HG02852 (cell line): ENCODE results near the gene GPC6.

Source experiments
- ATAC-seq: cut with Tn5 transposase; IDR thresholded peaks from one replicate; pipeline ENCODE4 v1.9.1; 2021; ENCODE audit warnings: mild to moderate bottlenecking, moderate library complexity; ENCODE audit not compliant: unreplicated experiment

The GPC6 gene

GRCh38 chr13:93878675-93879074 lies 652.1 kb downstream of the GPC6 start:
- no peak for ATAC-seq

DNA sequence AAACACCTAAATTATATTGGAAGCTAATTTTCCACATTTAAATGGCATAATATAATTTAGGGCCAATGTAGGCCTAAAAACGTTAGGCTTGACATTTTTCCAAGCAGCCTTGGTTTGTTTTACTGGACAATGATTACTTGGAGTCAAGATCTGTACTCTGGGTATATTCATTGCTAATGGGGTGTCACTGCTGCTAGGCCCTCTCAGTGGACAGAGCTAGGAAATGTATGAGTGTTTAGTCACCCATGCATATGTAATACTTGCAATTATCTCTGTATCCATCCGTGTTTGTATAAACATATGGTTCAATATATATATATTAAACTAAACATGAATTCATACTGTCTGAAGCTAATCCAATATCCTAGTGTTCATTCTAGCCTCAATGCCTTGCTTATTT lies 654.8 kb downstream of the GPC6 start:
- no peak for ATAC-seq

- ATAC-seq, result no peak
These were observed 655.6 kb downstream of the GPC6 start for GRCh38 chr13:93882086-93882651.

DNA sequence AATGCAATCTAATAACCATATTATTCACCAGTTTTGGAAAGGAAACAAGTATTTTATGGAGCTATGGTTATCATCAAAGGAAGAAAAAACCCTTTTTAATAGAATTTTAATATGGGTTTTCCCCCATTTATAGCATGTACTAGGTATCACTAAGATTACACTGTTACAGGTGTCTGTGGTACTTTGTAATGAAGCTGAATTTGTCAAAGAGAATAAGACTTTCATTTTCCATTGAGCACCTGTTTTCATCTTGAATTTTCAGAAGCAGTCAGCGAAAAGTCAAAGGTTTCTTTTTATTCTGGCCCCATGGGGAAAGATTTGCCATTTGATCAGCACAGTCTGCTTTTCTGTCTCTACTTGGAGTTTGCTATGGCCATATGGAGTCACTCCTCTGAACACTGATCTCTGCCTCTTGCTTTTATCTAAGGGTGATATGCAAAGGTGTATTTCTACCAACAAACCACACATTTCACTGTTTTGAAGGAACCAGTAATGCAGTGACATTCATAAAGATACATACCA lies 662.9 kb downstream of the GPC6 start:
- ATAC-seq, result no peak

GRCh38 chr13:93899981-93900380 lies 673.4 kb downstream of the GPC6 start:
- no peak for ATAC-seq

DNA sequence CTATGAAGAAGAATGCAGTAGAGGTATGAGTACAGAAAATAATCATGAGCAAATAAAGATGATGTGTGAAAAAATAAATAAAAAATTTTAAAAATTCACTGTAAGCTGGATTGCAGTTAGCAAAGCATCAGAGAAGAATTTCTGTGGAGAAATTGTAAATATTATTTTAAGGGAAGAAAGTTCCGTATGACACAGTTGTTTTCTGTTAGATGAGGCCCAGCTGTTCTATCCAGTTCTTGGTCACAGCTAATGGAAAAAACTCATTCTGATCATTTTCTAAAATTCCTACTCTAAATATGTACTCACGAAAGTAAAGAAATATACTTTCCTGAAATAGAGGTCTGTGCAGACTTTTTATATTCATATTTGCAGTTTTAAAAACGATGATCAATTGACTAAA lies 674.1 kb downstream of the GPC6 start:
- no peak for ATAC-seq

DNA sequence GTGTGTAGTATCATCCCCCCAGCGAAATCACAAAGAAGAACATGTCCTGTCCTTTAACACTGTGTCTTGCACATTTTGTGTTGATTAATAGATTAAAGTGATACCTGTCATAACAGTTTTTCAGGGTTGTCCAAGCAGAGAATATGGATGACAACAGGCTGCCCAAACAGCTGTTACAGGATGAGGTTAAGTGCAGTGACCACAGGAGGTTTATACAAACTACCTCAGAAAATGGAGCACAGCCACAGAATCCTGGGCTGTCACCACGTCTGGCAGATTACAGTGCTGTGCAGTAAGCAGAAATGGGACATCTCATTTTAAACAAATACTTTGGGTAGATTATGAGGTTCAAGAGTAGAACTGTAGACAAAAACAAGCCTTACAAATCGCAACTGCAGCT lies 677.3 kb downstream of the GPC6 start:
- no peak for ATAC-seq

DNA sequence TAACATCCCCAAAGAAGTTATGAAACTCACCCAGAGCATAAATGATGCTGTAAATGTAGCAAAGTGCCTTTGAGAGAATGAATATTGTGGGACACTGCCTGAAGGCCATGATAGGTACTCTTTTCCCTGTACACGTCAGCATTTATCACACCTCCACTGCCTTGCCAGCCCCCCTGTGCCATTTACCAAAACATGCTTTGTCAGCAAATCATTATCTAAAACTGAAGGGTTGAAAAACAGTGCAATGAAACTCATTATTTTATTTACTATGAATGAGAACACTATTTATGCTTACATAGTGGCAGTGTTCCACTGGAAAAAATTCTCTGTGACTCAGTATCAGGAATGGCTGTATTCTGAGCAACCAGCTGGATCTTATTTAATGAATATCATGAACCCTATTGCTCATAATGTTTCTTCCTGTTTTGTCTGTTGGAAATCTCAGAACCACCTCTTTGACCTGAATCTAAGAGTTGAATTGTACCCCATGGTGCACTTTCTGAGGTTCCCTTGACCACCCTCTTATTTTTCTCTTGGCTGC lies 688.7 kb downstream of the GPC6 start:
- ATAC-seq, result no peak

GRCh38 chr13:93922063-93922855 lies 695.7 kb downstream of the GPC6 start:
- no peak for ATAC-seq

DNA sequence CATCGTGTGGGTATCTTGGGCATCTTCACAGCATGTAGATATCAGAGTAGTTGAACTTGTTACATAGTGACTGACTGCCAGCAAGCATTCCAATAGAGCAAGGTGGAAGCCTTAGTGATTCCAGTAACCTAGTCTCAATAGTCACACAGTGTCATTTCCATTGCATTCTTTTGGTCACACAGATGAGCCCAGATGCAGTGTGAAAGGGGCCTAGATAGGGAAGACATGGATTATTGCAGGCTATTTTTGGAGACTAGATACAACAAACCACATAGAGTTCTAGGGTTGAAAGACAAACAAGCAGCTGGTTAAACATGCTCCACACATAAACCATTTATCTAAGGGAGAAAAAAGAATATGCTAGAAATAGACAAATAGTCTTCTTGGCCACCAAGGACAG lies 699.4 kb downstream of the GPC6 start:
- no peak for ATAC-seq

DNA sequence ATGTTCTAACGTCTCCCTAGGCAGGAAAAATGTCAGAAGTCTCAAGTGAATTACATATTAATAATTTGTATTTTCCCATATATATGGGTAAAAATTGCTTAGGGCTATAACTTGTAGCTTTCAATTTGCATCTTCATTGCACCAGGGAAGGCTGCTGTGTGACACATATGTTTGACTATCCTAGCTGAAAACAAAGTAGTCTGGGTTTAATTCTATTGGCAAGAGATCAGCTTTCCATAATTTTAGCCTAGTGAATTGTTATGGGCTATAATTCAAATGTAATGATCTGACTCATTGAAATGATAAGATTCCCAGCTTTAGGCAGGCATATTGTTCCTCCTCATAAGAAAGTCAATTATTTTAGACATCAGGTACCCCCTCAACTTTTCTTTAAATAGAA lies 699.8 kb downstream of the GPC6 start:
- no peak for ATAC-seq

DNA sequence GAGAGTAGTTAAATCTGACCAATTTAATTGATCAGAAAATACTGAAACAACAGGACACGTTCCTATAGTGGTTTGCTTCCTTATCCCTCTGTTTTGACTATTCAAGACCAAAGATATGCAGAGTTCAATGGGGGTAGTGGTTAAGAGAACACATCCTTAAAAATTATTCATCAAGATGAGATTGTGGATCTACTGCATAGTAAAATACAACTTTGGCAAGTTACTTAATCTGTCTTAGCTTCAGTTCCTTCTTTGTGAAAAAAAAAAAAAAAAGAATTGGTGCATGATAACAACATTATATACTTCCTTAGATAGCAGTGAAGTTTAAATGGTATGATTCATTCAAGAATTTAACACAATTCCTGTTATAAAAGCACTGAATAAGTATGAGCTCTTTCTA lies 700.8 kb downstream of the GPC6 start:
- ATAC-seq, result no peak

DNA sequence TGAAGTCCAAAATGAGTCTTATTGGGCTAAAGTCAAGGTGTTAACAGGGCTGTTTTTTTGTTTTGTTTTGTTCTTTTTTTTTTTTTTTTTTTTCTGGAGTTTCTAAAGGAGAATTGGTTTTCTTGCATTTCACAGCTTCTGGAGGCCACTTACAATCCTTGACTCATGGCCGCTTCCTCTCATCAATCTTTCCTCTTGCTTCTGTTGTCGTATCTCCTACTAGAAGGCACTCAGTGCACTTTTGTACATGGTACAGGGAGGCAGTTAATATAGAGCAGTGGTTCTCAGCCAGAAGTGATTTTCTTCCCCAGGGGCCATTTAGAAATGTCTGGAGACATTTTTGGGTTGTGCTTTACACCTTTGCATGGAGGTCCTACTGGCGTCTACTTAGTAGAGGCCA lies 706.3 kb downstream of the GPC6 start:
- ATAC-seq, result no peak

- no peak for ATAC-seq
These were observed 710.3 kb downstream of the GPC6 start for GRCh38 chr13:93936901-93937300.

DNA sequence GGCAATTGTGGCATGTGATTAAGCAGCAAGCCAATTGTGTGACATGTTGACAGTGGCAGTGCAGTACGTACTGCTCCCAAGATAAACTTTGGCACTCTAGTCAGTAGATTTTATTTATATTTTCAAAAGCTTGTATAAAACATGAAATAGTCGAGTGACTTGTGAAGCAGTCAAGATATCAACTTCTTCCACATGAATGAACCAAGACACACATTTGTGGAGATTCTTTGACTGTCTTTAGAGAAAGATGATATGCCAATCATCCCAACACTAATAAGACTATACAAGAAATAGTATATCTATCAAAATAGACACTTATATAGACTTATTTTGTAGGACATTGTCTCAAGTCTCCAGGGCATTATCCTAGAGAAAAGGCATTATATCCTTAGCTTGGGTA lies 714.8 kb downstream of the GPC6 start:
- ATAC-seq, result no peak

DNA sequence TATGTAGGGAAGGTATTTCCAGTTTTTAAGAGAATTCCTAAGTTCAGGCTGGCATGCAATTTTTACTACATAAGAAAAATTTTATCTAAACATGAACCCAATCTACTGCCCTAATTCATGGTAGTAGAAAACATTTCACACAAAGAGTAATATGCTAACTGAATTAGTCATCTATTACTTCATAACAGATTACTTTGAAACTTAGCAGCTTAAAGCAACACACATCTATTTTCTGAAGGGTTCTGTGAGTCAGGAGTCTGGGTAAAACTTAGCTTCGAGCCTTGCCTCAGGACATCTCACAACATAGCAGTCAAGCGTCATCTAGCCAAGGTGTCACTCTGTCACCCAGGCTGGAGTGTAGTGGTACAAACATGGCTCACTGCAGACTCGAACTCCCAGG lies 715.4 kb downstream of the GPC6 start:
- ATAC-seq, result no peak

GRCh38 chr13:93945621-93946020 lies 719.0 kb downstream of the GPC6 start:
- no peak for ATAC-seq

GRCh38 chr13:93946994-93947393 lies 720.4 kb downstream of the GPC6 start:
- ATAC-seq, result no peak

DNA sequence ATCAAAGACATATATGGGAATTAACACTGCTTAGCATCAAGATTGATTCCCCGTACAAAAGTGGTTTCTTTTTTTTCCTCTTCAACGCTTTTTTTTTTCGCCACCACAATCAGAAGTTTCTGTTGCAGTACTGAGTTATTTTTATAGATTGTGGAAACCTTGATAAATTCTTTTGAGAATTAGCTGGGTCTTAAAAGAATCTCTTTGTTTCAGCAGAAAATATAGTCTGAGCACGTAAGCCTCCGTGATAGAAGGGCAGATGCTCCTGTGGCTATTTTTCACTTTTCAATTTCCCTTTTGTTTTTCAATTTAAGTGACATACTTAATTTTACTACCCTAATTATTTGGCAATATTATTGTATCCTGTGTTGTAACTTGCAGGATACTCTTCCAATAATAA lies 721.0 kb downstream of the GPC6 start:
- ATAC-seq, result no peak

DNA sequence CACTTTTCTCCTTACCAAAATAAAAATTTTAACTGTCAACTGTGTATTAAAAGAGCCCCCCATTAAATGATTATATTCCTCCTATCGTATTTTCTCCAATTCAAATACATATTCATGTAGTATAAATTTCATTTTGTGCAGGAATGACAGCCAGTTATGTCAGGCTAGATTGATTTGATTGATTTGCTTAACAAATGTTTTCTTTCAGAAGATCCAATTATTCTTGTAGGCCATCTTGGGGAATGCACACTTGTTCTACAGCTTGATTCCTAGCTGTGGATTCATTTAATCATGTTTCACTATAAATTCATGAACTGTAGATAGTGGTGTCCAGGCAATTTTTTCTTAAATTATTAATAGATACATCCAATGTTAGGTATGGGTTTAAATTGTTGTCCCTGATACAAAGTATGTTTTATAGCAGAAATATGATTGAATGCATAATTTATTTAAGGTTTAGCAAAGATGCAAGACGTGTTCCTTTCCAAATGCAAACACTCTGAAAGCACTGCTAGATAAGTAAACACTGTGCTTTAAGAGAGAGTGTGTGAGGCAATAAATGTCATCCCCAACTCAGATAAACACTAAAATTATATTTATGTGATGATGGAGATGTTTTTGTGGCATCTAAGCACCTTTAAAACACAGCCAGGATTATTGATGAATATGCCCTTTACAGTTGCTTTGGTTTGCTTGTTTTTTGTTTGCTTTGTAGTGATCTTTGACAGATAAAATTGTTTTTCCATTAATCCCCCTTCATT lies 721.7 kb downstream of the GPC6 start:
- ATAC-seq, result no peak

- ATAC-seq, result no peak
These were observed 724.5 kb downstream of the GPC6 start for GRCh38 chr13:93951108-93951507.

DNA sequence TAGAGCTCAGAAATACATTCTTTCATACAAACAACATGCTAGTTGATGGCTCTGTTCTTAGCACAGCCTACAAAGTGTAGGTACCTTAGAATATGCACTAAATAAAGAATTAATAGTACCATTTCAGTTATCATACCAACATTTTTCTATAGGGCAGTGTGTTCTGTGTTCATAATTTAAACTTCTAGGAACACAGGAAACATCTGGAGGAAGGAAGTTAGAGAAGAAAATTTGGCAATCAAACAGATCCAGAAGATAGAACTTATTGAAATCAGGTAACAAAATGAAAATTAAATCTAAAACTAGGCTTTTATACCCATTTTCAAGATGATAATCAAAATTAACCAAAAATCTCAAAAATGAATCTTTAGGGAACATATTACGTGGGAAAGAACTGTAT lies 725.3 kb downstream of the GPC6 start:
- ATAC-seq, result no peak
